K562 (cell line): ENCODE data around the gene GLIPR1L1. TPM values are rescaled to one million over a fixed set of nuclear protein-coding genes. Genes with fewer than 3 reads are reported as not detected.

Experiments
- ATAC-seq: fragments of 200-7000 bp; cut with Tn5 transposase; 3 replicates; pipeline ENCODE4 v1.9.1; 2020; ENCODE audit warnings: moderate library complexity
- BruUV-seq: library from RNA; stranded (reverse); fragments of 400-500 nt; replicated peaks from 2 replicates; lab custom pipeline; 2021; lab: Mats Ljungman, UMichigan
- CTCF ChIA-PET: fragments of 300-600 bp; formaldehyde crosslinking; extraction: SDS; loops from one replicate; lab custom pipeline; 2021; ENCODE audit warnings: low intra/inter-chr PET ratio; lab: Yijun Ruan, JAX
- POLR2A ChIA-PET: fragments of 300-600, 350-650 bp; sonication (Branson Sonifier 250); formaldehyde crosslinking; extraction: SDS; loops from one replicate; lab custom pipeline; 2021; ENCODE audit warnings: antibody characterized with exemption, inconsistent platforms; lab: Yijun Ruan, JAX
- DNase-seq, 4 experiments: peaks; one replicate each; pipeline versions ENCODE4 v3.0.0 to v3.0.0-alpha.2; 2011 to 2018; ENCODE audit warnings: low spot score in 3 of 4, mixed read lengths in 3 of 4; ENCODE audit errors: extremely low read depth in 1 of 4
- FAIRE-seq: peaks from 2 replicates; lab custom pipeline; 2011; peaks lifted over from hg19 to GRCh38; lab: Jason Lieb, UNC
- H2AFZ ChIP-seq: 2 replicates; pipeline ENCODE4 v1.6.0; 2011; ENCODE audit warnings: low read depth, low read length, control low read depth, inconsistent platforms
- H3K27ac ChIP-seq: fragments of 200-600 bp; 3 replicates; pipeline ENCODE4 v1.8.0; 2011; ENCODE audit warnings: low read depth, mild to moderate bottlenecking, control low read depth, inconsistent platforms, low read length, moderate library complexity, mixed read lengths; ENCODE audit errors: extremely low read depth
- H3K27me3 ChIP-seq, 2 experiments: fragments of 300-600 bp in 1 of 2; 2 replicates in 1 of 2; 3 replicates in 1 of 2; pipeline versions ENCODE4 v1.6.0 to v1.8.0; 2011; ENCODE audit warnings: inconsistent platforms in 2 of 2, low read length in 2 of 2, mild to moderate bottlenecking in 1 of 2, mixed read lengths in 1 of 2, moderate library complexity in 1 of 2; ENCODE audit not compliant: control insufficient read depth in 2 of 2, insufficient read depth in 2 of 2
- H3K36me3 ChIP-seq: fragments of 300-600 bp; 3 replicates; pipeline ENCODE4 v1.8.0; 2011; ENCODE audit warnings: mild to moderate bottlenecking, low read length, inconsistent platforms; ENCODE audit not compliant: control insufficient read depth, insufficient read depth
- H3K4me1 ChIP-seq, 2 experiments: fragments of 200-600 bp in 1 of 2; replicated peaks in 1 of 2; 2 replicates in 1 of 2; 3 replicates in 1 of 2; pipeline versions ENCODE4 v1.5.1 to v1.8.0; 2011; ENCODE audit warnings: inconsistent platforms in 2 of 2, low read length in 2 of 2, mild to moderate bottlenecking in 1 of 2, mixed read lengths in 1 of 2, moderate library complexity in 1 of 2; ENCODE audit not compliant: control insufficient read depth in 2 of 2, insufficient read depth in 2 of 2
- H3K4me2 ChIP-seq: 2 replicates; pipeline ENCODE4 v1.6.1; 2011; ENCODE audit warnings: low read length, control low read depth, inconsistent platforms, mixed read lengths; ENCODE audit not compliant: insufficient read depth
- H3K4me3 ChIP-seq: fragments of 200-600 bp; sonication (generic), shearing (Covaris generic); 2 replicates; pipeline ENCODE4 v1.5.1; 2016; ENCODE audit warnings: control low read depth, inconsistent platforms
- H3K79me2 ChIP-seq: fragments of 200-600 bp; 3 replicates; pipeline ENCODE4 v1.8.0; 2011; ENCODE audit warnings: low read length, inconsistent platforms; ENCODE audit not compliant: control insufficient read depth, insufficient read depth
- H3K9ac ChIP-seq, 2 experiments: 2 replicates each; pipeline versions ENCODE4 v1.6.0 to v1.6.1; 2011; ENCODE audit warnings: low read depth in 2 of 2, low read length in 2 of 2, control low read depth in 1 of 2, inconsistent platforms in 1 of 2, mild to moderate bottlenecking in 1 of 2, mixed read lengths in 1 of 2; ENCODE audit not compliant: insufficient read depth in 1 of 2
- H3K9me1 ChIP-seq: one replicate; pipeline ENCODE4 v1.6.0; 2011; ENCODE audit warnings: inconsistent platforms, mild to moderate bottlenecking, low read length, moderate library complexity; ENCODE audit not compliant: control insufficient read depth, insufficient read depth
- H3K9me3 ChIP-seq: replicated peaks from 2 replicates; pipeline ENCODE4 v1.5.1; 2011; ENCODE audit warnings: low read depth, low read length, inconsistent platforms; ENCODE audit not compliant: control insufficient read depth, insufficient read depth
- H4K20me1 ChIP-seq: replicated peaks from 2 replicates; pipeline ENCODE4 v1.6.1; 2011; ENCODE audit warnings: low read length, inconsistent platforms, mixed read lengths; ENCODE audit not compliant: control insufficient read depth, insufficient read depth
- HDAC3 ChIP-seq: fragments of 450-650 bp; IDR thresholded peaks from 2 replicates; pipeline ENCODE4 v1.6.1; 2018; ENCODE audit warnings: borderline replicate concordance, mild to moderate bottlenecking, moderate library complexity; ENCODE audit not compliant: partially characterized antibody
- NFRKB ChIP-seq: fragments of 450-650 bp; IDR thresholded peaks from 2 replicates; pipeline ENCODE4 v1.6.1; 2016; ENCODE audit warnings: low read depth
- SMAD3 ChIP-seq: fragments of 450-650 bp; formaldehyde crosslinking; conservative IDR thresholded peaks from 2 replicates; pipeline ENCODE4 v1.4.0; 2020; ENCODE audit warnings: mild to moderate bottlenecking
- SRSF1 ChIP-seq: fragments of 200-400 bp; formaldehyde crosslinking; IDR thresholded peaks from 2 replicates; pipeline ENCODE4 v1.6.1; 2017; ENCODE audit warnings: mild to moderate bottlenecking, low read depth, low read length, moderate library complexity
- TAF9B ChIP-seq: fragments of 450-650 bp; IDR thresholded peaks from 2 replicates; pipeline ENCODE4 v1.6.1; 2018; ENCODE audit warnings: mild to moderate bottlenecking; ENCODE audit not compliant: partially characterized antibody
- WHSC1 ChIP-seq: IDR thresholded peaks from one replicate; pipeline ENCODE4 v1.6.1; 2012; ENCODE audit warnings: low read length, control low read depth, inconsistent platforms
- ZNF644 ChIP-seq: fragments of 200-800 bp; sonication (Bioruptor generic); IDR thresholded peaks from 2 replicates; pipeline ENCODE4 v1.6.1; 2016; ENCODE audit warnings: low read depth, missing genetic modification characterization, missing compliant biosample characterization
- WGBS: fragments of 100-300 bp; shearing (Covaris generic); methylation state at CpG from one replicate; pipeline ENCODE4 v1.1.6; 2016; ENCODE audit warnings: low coverage, mixed read lengths; ENCODE audit not compliant: insufficient coverage; ENCODE audit errors: missing lambda C conversion rate; 5-methylcytosine and 5-hydroxymethylcytosine counted together
- in situ Hi-C: fragments of 300-500 bp; cut with MboI; formaldehyde crosslinking; loops from 4 replicates; pipeline ENCODE4 v1.15.0; 2018; ENCODE audit warnings: inconsistent platforms, mixed read lengths
- intact Hi-C: fragments of 100-400 bp; cut with micrococcal nuclease; formaldehyde crosslinking; loops from 2 replicates; pipeline ENCODE4 v1.14.2; 2022
- polyA plus RNA-seq, 8 experiments: library from polyadenylated mRNA; depleted of rRNA in 4 of 8; stranded (reverse) in 5 of 8; unstranded in 3 of 8; fragments of >200 nt; fragmentation: Nextera tagmentation in 2 of 8; fragmentation: Illumina TruSeq in 1 of 8; extraction: Ambion mirVana in 2 of 8; extraction: Trizol in 1 of 8; gene quantifications; 2 replicates each; pipeline versions ENCODE4 v1.2.1 to v1.2.3, GENCODE V29; 2011 to 2014; ENCODE audit warnings: inconsistent platforms in 1 of 8, missing spikeins in 1 of 8
- total RNA-seq, 7 experiments: library from RNA; depleted of rRNA in 6 of 7; stranded (reverse); fragments of >200 nt in 6 of 7; fragmentation: Illumina TruSeq in 2 of 7; extraction: Trizol in 2 of 7; gene quantifications; 2 replicates each; pipeline versions ENCODE4 v1.2.1 to v1.2.3, GENCODE V29; 2011 to 2021; ENCODE audit warnings: low replicate concordance in 1 of 7
- TF ChIP-seq, protein P1 (sequence below), 2 experiments: fragments of 450-650 bp; conservative IDR thresholded peaks; 2 replicates each; pipeline ENCODE4 v1.6.1; 2017; ENCODE audit warnings: mild to moderate bottlenecking in 2 of 2, moderate library complexity in 2 of 2

Gene GLIPR1L1
- total and polyA plus RNA-seq, 9 of the 15 experiments (the other 6 are each of a cell fraction or from before 2014, with no cell fraction given): not detected

DNA sequence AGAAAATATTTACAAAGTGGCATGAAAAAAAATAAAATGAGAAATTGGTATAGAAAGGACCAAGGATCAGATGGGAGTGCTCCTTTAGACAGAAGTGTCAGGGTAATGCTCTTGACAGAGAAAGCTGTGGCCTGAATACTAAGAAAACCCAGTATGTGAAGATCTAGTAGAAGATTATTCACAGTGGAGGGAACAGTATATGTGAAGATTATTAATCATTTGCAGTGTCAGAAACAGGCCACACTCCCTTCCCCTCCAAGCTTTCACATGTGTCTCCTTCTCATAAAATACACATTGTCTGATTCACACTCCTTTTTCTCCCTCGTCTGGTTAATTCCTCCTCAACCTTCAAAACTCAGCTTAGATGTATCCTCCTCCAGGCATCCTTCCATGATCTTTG lies 45.6 kb upstream of the GLIPR1L1 start:
- POLR2A ChIA-PET: no interaction called here
- no peak for ATAC-seq
- H3K36me3 ChIP-seq: no peaks in the 10 kb centered on the region
- no peak overlapping the region for H2AFZ ChIP-seq
- H3K9ac ChIP-seq: no peak overlapping the region
- in situ Hi-C loops (no loop called here), intact Hi-C loops (no loop called here)
- no peak overlapping the region for H3K4me2 ChIP-seq
- no peaks in the 10 kb centered on the region for H4K20me1 ChIP-seq
- 0% methylated on average over 1 of the region's 1 CpG for WGBS
- TF ChIP-seq SRSF1 (no peak), WHSC1 (no peak), TAF9B (no peak), SMAD3 (CRISPR knock-in tag) (no peak), HDAC3 (no peak), NFRKB (no peak), ZNF644 (no peak)
- TF ChIP-seq, protein P1, sequence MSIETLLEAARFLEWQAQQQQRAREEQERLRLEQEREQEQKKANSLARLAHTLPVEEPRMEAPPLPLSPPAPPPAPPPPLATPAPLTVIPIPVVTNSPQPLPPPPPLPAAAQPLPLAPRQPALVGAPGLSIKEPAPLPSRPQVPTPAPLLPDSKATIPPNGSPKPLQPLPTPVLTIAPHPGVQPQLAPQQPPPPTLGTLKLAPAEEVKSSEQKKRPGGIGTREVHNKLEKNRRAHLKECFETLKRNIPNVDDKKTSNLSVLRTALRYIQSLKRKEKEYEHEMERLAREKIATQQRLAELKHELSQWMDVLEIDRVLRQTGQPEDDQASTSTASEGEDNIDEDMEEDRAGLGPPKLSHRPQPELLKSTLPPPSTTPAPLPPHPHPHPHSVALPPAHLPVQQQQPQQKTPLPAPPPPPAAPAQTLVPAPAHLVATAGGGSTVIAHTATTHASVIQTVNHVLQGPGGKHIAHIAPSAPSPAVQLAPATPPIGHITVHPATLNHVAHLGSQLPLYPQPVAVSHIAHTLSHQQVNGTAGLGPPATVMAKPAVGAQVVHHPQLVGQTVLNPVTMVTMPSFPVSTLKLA (conservative IDR thresholded peaks at IDR 0.05): no peak
- TF ChIP-seq, all 486 proteins: peak for 0
- Histone ChIP-seq H3K79me2 (no peaks in the 10 kb centered on the region), H3K27ac (no peak overlapping the region), H3K9me3 (no peaks in the 10 kb centered on the region), H3K9me1 (no peaks in the 10 kb centered on the region), H3K27me3 (no peaks in the 10 kb centered on the region), H3K4me3 (no peak overlapping the region), H3K4me1 (no peaks in the 10 kb centered on the region)
- FAIRE-seq (no peak), DNase-seq (no peak)
- CTCF ChIA-PET: no interaction called here
- BruUV-seq: no TSS peak
